Gastrocnemius medialis (tissue), 4 donors: ENCODE measurements around the gene PCCA. TPM values are rescaled to one million over a fixed set of nuclear protein-coding genes. Genes with fewer than 3 reads are reported as not detected.

Source experiments
- ATAC-seq, 2 donors: fragments of 150-250 bp; one replicate each; pipeline ENCODE4 v1.9.1; 2016
- DNase-seq, 2 donors: peaks; one replicate each; pipeline ENCODE4 v3.0.0-alpha.2; 2019
- H3K27ac ChIP-seq, 4 donors: fragments of 200-600 bp; sonication (generic); 1 replicate in 1 of 4; 2 replicates in 3 of 4; pipeline ENCODE4 v1.5.1; 2016 to 2018; ENCODE audit warnings: mild to moderate bottlenecking in 2 of 4, moderate library complexity in 1 of 4
- H3K27me3 ChIP-seq, 3 donors: fragments of 200-600 bp; sonication (generic) in 2 of 3; 1 replicate in 1 of 3; 2 replicates in 2 of 3; pipeline versions ENCODE4 v1.5.1 to v1.6.0; 2016 to 2019; ENCODE audit warnings: mild to moderate bottlenecking in 1 of 3, moderate library complexity in 1 of 3
- H3K36me3 ChIP-seq, 2 donors: fragments of 200-600 bp; sonication (generic) in 1 of 2; one replicate each; pipeline ENCODE4 v1.5.1; 2017 to 2018
- H3K4me1 ChIP-seq, 2 donors: fragments of 200-600 bp; sonication (generic) in 1 of 2; one replicate each; pipeline ENCODE4 v1.5.1; 2016 to 2017; ENCODE audit warnings: mild to moderate bottlenecking in 2 of 2
- H3K4me3 ChIP-seq, 4 donors: fragments of 200-600 bp; sonication (generic) in 3 of 4; 1 replicate in 1 of 4; 2 replicates in 3 of 4; pipeline ENCODE4 v1.5.1; 2016 to 2019; ENCODE audit warnings: mild to moderate bottlenecking in 2 of 4
- H3K9me3 ChIP-seq, 3 donors: fragments of 200-600 bp; sonication (generic) in 2 of 3; 1 replicate in 1 of 3; 2 replicates in 2 of 3; pipeline ENCODE4 v1.5.1; 2016 to 2019
- POLR2A ChIP-seq, 2 donors: fragments of 450-650 bp; IDR thresholded peaks; one replicate each; pipeline ENCODE4 v1.6.1; 2017; ENCODE audit warnings: antibody characterized with exemption in 2 of 2, mild to moderate bottlenecking in 2 of 2, moderate library complexity in 2 of 2
- in situ Hi-C, 4 donors: fragments of 200-750 bp; cut with MboI; loops; one replicate each; pipeline versions ENCODE4 v1.15.0 to v1.8.0; 2017; ENCODE audit warnings: low sequenced_read_pairs in 4 of 4
- intact Hi-C: fragments of 100-400 bp; cut with DNase I; formaldehyde crosslinking; loops from one replicate; pipeline ENCODE4 v1.15.1; 2023; ENCODE audit warnings: low total_unique reads
- total RNA-seq, 4 donors: library from RNA; depleted of rRNA; stranded (reverse); fragments of >200 nt; gene quantifications; one replicate each; pipeline versions ENCODE4 v1.1.0 to v1.2.3, GENCODE V29; 2016
- TF ChIP-seq, protein P1 (sequence below), 5 experiments: fragments of 450-650 bp in 3 of 5; fragments of 200-600 bp in 2 of 5; sonication (generic) in 2 of 5; IDR thresholded peaks in 4 of 5; conservative IDR thresholded peaks in 1 of 5; 1 replicate in 4 of 5; 2 replicates in 1 of 5; pipeline ENCODE4 v1.5.1; 2016 to 2019; ENCODE audit warnings: antibody characterized with exemption in 5 of 5, mild to moderate bottlenecking in 3 of 5, moderate library complexity in 3 of 5

PCCA gene
- total RNA-seq, 4 donors from 2014 or later, result 7.5 to 19.5 (median 10.8) TPM

DNA sequence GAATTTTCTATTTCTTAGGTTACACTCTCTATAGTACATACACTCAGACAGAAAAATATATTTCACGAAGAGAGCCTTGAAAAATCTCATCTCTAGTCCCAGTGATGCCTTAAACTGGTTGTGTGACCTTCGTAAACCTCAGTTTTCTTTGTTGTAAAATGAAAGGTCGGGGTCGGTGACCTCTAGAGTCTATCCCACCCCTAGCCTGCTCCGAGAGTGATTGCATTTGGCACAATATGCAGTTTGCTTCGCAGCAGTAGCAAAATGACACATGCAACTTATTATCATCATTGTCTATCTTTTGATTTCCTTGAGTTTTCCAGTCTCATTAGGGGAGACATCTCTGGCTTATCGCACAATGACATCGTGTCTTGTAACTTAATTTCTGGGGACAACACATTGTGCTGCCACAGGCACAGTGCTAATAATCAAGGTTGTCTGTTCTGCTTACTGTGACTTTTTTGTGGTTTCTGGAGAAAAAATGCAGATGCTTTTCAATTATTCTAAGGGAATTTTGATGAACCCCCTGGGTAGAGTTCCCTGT is 384.7 kb downstream of the PCCA start:
- Histone ChIP-seq H3K4me3 (no peak overlapping the region), H3K9me3 (no peaks in the 10 kb centered on the region), H3K36me3 (no peaks in the 10 kb centered on the region), H3K27ac (no peak overlapping the region), H3K27me3 (no peaks in the 10 kb centered on the region), H3K4me1 (no peaks in the 10 kb centered on the region)
- DNase-seq (no peak), ATAC-seq (no peak)
- TF ChIP-seq, protein P1, sequence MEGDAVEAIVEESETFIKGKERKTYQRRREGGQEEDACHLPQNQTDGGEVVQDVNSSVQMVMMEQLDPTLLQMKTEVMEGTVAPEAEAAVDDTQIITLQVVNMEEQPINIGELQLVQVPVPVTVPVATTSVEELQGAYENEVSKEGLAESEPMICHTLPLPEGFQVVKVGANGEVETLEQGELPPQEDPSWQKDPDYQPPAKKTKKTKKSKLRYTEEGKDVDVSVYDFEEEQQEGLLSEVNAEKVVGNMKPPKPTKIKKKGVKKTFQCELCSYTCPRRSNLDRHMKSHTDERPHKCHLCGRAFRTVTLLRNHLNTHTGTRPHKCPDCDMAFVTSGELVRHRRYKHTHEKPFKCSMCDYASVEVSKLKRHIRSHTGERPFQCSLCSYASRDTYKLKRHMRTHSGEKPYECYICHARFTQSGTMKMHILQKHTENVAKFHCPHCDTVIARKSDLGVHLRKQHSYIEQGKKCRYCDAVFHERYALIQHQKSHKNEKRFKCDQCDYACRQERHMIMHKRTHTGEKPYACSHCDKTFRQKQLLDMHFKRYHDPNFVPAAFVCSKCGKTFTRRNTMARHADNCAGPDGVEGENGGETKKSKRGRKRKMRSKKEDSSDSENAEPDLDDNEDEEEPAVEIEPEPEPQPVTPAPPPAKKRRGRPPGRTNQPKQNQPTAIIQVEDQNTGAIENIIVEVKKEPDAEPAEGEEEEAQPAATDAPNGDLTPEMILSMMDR (IDR thresholded peaks at IDR 0.05 in 4 of 5, conservative IDR thresholded peaks at IDR 0.05 in 1 of 5), result no peak
- TF ChIP-seq POLR2A (IDR thresholded peaks at IDR 0.05), result no peak
- intact Hi-C loops (no loop called here), in situ Hi-C loops (no loop called here)

DNA sequence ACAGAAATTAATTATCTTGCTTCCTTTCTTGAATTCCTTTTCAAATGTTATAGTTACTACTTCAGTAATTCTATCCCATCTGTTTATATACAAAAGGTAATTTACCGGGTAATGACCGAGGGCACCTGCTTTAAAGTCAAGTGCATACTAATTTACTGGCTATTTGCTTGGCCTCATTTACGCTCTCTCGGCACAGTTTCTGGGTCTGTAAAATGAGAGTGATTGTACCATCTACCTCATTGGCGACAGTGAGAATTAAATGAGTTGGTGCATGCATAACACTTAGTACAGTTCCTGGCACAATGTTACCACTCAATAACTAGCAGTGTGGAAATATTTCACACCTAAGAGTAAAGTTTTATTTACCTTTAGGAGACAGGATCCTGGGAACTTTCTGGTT is 388.1 kb downstream of the PCCA start:
- Histone ChIP-seq H3K4me1 (no peaks in the 10 kb centered on the region), H3K27me3 (no peaks in the 10 kb centered on the region), H3K4me3 (no peak overlapping the region), H3K9me3 (no peaks in the 10 kb centered on the region), H3K27ac (no peak overlapping the region), H3K36me3 (no peaks in the 10 kb centered on the region)
- in situ Hi-C loops, result no loop called here
- TF ChIP-seq, protein P1 (IDR thresholded peaks at IDR 0.05 in 4 of 5, conservative IDR thresholded peaks at IDR 0.05 in 1 of 5), result no peak
- TF ChIP-seq POLR2A (IDR thresholded peaks at IDR 0.05), result no peak
- ATAC-seq (no peak), DNase-seq (no peak)
- intact Hi-C loops, result no loop called here

DNA sequence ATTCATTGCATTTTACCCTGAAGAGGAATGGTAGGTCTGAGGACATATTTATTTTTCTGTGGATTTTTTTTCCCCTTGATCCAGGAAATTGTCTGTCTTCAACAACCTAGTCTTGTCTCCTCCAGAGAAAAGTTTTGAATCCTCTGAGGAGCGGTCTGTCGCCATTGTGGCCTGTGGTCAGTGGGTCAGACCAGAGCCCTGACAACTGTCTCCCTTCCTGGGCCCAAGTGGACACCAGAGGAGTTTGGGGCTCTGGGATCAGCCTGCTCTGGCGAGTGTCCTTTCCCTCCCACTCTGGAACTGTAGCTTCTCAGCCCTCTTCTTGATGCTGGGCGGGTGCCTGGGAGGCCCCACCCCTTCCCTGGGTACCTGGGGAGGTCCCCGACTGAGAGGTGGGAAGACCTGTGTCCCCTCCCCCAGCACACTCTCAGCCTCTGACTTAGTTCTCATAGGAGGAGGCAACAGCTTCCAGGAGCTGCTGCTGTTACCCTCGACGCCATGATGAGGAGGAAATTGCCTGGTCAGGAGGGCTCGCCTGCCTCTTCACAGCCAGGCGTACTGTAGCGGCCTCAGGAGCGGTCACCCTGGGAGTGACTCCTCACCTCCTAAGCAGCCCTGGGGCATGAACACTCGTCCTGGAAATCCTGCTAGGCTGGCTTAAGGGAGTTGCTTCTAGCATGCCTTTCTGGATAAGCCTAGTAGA is 389.4 kb downstream of the PCCA start:
- Histone ChIP-seq H3K27me3 (no peaks in the 10 kb centered on the region), H3K27ac (no peak overlapping the region), H3K4me3 (no peak overlapping the region), H3K36me3 (no peaks in the 10 kb centered on the region), H3K4me1 (no peaks in the 10 kb centered on the region), H3K9me3 (no peaks in the 10 kb centered on the region)
- no peak for TF ChIP-seq POLR2A (IDR thresholded peaks at IDR 0.05)
- TF ChIP-seq, protein P1 (IDR thresholded peaks at IDR 0.05 in 4 of 5, conservative IDR thresholded peaks at IDR 0.05 in 1 of 5), result no peak
- intact Hi-C loops, result no loop called here
- ATAC-seq (no peak), DNase-seq (no peak)
- in situ Hi-C loops, result no loop called here

DNA sequence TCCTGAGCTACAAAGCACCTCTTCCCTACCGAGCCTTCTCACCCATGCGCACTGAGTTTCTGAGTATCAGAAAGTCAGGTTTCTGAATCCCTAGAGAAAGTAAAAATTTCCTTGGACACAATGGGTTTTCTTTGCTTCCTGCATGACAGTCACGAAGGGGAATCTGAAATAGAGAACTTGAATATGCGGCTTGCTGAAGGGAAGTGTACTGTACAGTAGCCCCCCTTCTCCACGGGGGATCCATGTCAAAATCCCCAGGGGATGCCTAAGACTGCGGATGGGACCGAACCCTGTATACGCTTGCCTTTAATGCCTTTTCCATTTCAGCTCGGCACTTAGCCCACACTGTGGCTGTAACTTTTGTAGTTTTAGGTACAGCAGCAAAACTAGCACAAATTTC is 391.8 kb downstream of the PCCA start:
- intact Hi-C loops, result no loop called here
- no peaks in the 10 kb centered on the region for H3K36me3 ChIP-seq
- no peak for DNase-seq
- H3K9me3 ChIP-seq, result no peaks in the 10 kb centered on the region
- no peak for ATAC-seq
- H3K27ac ChIP-seq, result no peak overlapping the region
- no peak overlapping the region for H3K4me3 ChIP-seq
- H3K27me3 ChIP-seq, result no peaks in the 10 kb centered on the region
- no peak for TF ChIP-seq POLR2A (IDR thresholded peaks at IDR 0.05)
- TF ChIP-seq, protein P1 (IDR thresholded peaks at IDR 0.05 in 4 of 5, conservative IDR thresholded peaks at IDR 0.05 in 1 of 5), result no peak
- no peaks in the 10 kb centered on the region for H3K4me1 ChIP-seq
- in situ Hi-C loops, result no loop called here
